GM12891 (cell line): Measurements from ENCODE around the gene MZB1.

ENCODE experiments used
- POLR2A ChIP-seq: IDR thresholded peaks from 2 replicates; pipeline ENCODE4 v1.6.1; 2011; ENCODE audit warnings: low read depth, low read length, control low read depth
- POLR2AphosphoS5 ChIP-seq: IDR thresholded peaks from 2 replicates; pipeline ENCODE4 v1.6.1; 2011; ENCODE audit warnings: low read depth, low read length, control low read depth
- POU2F2 ChIP-seq: IDR thresholded peaks from 2 replicates; pipeline ENCODE4 v1.6.1; 2011; ENCODE audit warnings: low read depth, mild to moderate bottlenecking, control low read depth, low read length, moderate library complexity
- TAF1 ChIP-seq: IDR thresholded peaks from 2 replicates; pipeline ENCODE4 v1.6.1; 2011; ENCODE audit warnings: low read depth, low read length, control low read depth

DNA sequence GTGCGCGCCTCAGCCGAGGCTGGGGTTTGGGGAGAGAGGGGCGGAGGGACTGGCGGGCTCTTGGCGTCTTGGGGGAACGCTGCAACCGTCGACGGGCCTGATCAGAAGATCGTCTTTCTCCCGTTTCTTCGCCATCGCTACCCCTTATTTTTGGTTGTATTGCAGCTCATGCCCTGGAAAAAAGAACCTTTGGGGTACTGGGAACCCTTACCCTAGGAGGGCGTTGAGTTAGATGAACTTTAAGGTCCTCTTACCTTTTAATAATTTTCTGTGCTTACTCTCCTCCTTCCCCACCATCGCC, 47.3 kb downstream of the MZB1 start:
- TF ChIP-seq TAF1, result no peak
- no peak for TF ChIP-seq POLR2AphosphoS5
- TF ChIP-seq POU2F2, result no peak
- TF ChIP-seq POLR2A, result no peak
